Embryonic facial prominence (tissue), 1 donor: ENCODE measurements around the gene TPCN1.

ENCODE experiments used
- DNase-seq: peaks from one replicate; pipeline ENCODE4 v3.0.0-alpha.2; 2016; ENCODE audit errors: extremely low spot score

TPCN1 gene

GRCh38 chr12:113310489-113310888, 89.2 kb downstream of the TPCN1 start:
- no peak for DNase-seq

- DNase-seq = no peak
These were observed 92.9 kb downstream of the TPCN1 start for GRCh38 chr12:113314121-113314529.

GRCh38 chr12:113315358-113315757, 94.1 kb downstream of the TPCN1 start:
- DNase-seq = no peak

- no peak for DNase-seq
These were observed 94.9 kb downstream of the TPCN1 start for GRCh38 chr12:113316155-113316554.

GRCh38 chr12:113317122-113317521, 95.9 kb downstream of the TPCN1 start:
- no peak for DNase-seq

- DNase-seq = no peak
These were observed 96.9 kb downstream of the TPCN1 start for GRCh38 chr12:113318046-113318656.

- DNase-seq = no peak
These were observed 97.8 kb downstream of the TPCN1 start for GRCh38 chr12:113318900-113319628.

GRCh38 chr12:113320401-113320800, 99.1 kb downstream of the TPCN1 start:
- DNase-seq = no peak

- no peak for DNase-seq
These were observed 101.1 kb downstream of the TPCN1 start for GRCh38 chr12:113322343-113322742.

GRCh38 chr12:113325916-113326315, 104.7 kb downstream of the TPCN1 start:
- DNase-seq = peak; percentile 14

- no peak for DNase-seq
These were observed 105.6 kb downstream of the TPCN1 start for GRCh38 chr12:113326775-113327395.

- no peak for DNase-seq
These were observed 107.2 kb downstream of the TPCN1 start for GRCh38 chr12:113328368-113328889.

- DNase-seq = no peak
These were observed 107.9 kb downstream of the TPCN1 start for GRCh38 chr12:113329022-113329790.

- DNase-seq = no peak
These were observed 108.6 kb downstream of the TPCN1 start for GRCh38 chr12:113329791-113330417.

- no peak for DNase-seq
These were observed 109.2 kb downstream of the TPCN1 start for GRCh38 chr12:113330505-113330904.

GRCh38 chr12:113332688-113333417, 111.6 kb downstream of the TPCN1 start:
- DNase-seq = no peak

GRCh38 chr12:113333418-113333750, 112.1 kb downstream of the TPCN1 start:
- no peak for DNase-seq

GRCh38 chr12:113333877-113334785, 112.9 kb downstream of the TPCN1 start:
- no peak for DNase-seq

GRCh38 chr12:113334786-113335539, 113.7 kb downstream of the TPCN1 start, which contains the start of gene SLC8B1:
SLC8B1 (minus strand) TSS chr12:113335109; CDS start chr12:113332878, 2,231 bp downstream.
- DNase-seq = peak; percentile 58
